K562 (cell line): ENCODE results near the gene RIPPLY3. TPM values are rescaled to one million over a fixed set of nuclear protein-coding genes. Genes with fewer than 3 reads are reported as not detected.

Experiments used
- ASH1L ChIP-seq: fragments of 450-650 bp; IDR thresholded peaks from 2 replicates; pipeline ENCODE4 v1.6.1; 2018; ENCODE audit warnings: borderline replicate concordance, mild to moderate bottlenecking, low read depth; ENCODE audit not compliant: partially characterized antibody
- MXI1 ChIP-seq: IDR thresholded peaks from 2 replicates; pipeline ENCODE4 v1.6.1; 2011; ENCODE audit warnings: low read depth, mild to moderate bottlenecking, improper control_type of control experiment, low read length
- NFRKB ChIP-seq: fragments of 450-650 bp; IDR thresholded peaks from 2 replicates; pipeline ENCODE4 v1.6.1; 2016; ENCODE audit warnings: low read depth
- RUNX1 ChIP-seq: sonication (generic); IDR thresholded peaks from 2 replicates; pipeline ENCODE4 v1.6.1; 2016; ENCODE audit warnings: antibody characterized with exemption, low read depth
- SUPT5H ChIP-seq: fragments of 450-650 bp; IDR thresholded peaks from 2 replicates; pipeline ENCODE4 v1.6.1; 2016
- TRIM24 ChIP-seq, 2 experiments: fragments of 450-650 bp; IDR thresholded peaks; 2 replicates each; pipeline ENCODE4 v1.6.1; 2016
- ZFX ChIP-seq: sonication (generic); formaldehyde crosslinking; IDR thresholded peaks from 2 replicates; pipeline ENCODE4 v1.8.0; 2022; ENCODE audit warnings: mild to moderate bottlenecking, missing genetic modification reagents, moderate library complexity
- ZNF586 ChIP-seq: fragments of 450-650 bp; formaldehyde crosslinking; conservative IDR thresholded peaks from 2 replicates; pipeline ENCODE4 v1.4.0; 2020; ENCODE audit warnings: mild to moderate bottlenecking, moderate library complexity
- polyA plus RNA-seq, 8 experiments: library from polyadenylated mRNA; depleted of rRNA in 4 of 8; stranded (reverse) in 5 of 8; unstranded in 3 of 8; fragments of >200 nt; fragmentation: Nextera tagmentation in 2 of 8; fragmentation: Illumina TruSeq in 1 of 8; extraction: Ambion mirVana in 2 of 8; extraction: Trizol in 1 of 8; gene quantifications; 2 replicates each; pipeline versions ENCODE4 v1.2.1 to v1.2.3, GENCODE V29; 2011 to 2014; ENCODE audit warnings: inconsistent platforms in 1 of 8, missing spikeins in 1 of 8
- total RNA-seq, 7 experiments: library from RNA; depleted of rRNA in 6 of 7; stranded (reverse); fragments of >200 nt in 6 of 7; fragmentation: Illumina TruSeq in 2 of 7; extraction: Trizol in 2 of 7; gene quantifications; 2 replicates each; pipeline versions ENCODE4 v1.2.1 to v1.2.3, GENCODE V29; 2011 to 2021; ENCODE audit warnings: low replicate concordance in 1 of 7
- TF ChIP-seq, protein P1 (sequence below): sonication (generic); formaldehyde crosslinking; IDR thresholded peaks from 2 replicates; pipeline ENCODE4 v1.8.0; 2022; ENCODE audit warnings: mild to moderate bottlenecking, missing genetic modification reagents
- TF ChIP-seq, protein P2 (sequence below): sonication (generic); formaldehyde crosslinking; IDR thresholded peaks from 2 replicates; pipeline ENCODE4 v1.8.1; 2023; ENCODE audit warnings: missing genetic modification reagents, mild to moderate bottlenecking, borderline replicate concordance
- TF ChIP-seq, protein P3 (sequence below): fragments of 450-650 bp; IDR thresholded peaks from 2 replicates; pipeline ENCODE4 v1.6.1; 2018; ENCODE audit not compliant: partially characterized antibody
- TF ChIP-seq, protein P4 (sequence below): fragments of 250-450 bp; sonication (Bioruptor Pico); IDR thresholded peaks from 2 replicates; pipeline ENCODE4 v1.9.0; 2021; ENCODE audit warnings: mild to moderate bottlenecking, inconsistent platforms

The RIPPLY3 gene
- total and polyA plus RNA-seq, 9 of the 15 experiments (the other 6 are each of a cell fraction or from before 2014, with no cell fraction given), result not detected

DNA sequence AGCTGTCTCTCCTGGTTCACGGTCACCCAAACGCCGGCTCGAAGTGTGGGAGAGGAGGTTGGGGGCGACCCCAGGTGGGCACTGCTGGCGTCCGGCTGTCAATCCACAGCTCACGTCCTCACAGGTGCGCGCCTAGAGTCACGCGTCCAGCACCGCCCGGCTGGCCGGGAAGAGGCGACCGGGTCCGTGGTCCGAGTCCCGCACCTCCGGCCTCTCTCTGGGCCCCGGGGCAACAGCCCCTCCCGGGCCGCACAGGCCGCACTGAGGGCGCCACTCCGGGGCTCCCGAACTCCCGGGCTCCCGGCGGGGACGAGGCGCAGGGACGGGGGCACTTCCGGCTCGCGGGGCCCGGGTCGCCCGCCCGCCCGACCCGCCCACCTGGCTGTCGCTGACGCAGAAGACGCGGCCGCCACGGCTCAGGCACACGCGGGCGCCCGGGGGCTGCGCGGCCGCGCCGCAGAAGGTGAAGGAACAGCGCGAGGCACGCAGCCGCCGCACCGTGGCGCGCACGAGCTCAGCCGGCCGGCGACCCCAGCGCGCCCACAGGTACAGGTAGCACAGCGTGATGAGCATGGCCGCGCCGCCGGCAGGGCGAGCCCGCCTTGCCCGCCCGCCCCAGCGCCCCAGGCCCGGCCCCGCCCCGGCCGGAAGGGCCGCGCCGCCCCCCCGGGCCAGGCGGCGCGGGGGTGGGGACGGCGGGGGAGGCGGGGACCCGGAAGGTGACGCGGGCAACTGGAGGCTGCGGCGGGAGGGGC, 40.3 kb upstream of the RIPPLY3 start, which contains the start of gene HLCS (continued):
- TF ChIP-seq, protein P1, sequence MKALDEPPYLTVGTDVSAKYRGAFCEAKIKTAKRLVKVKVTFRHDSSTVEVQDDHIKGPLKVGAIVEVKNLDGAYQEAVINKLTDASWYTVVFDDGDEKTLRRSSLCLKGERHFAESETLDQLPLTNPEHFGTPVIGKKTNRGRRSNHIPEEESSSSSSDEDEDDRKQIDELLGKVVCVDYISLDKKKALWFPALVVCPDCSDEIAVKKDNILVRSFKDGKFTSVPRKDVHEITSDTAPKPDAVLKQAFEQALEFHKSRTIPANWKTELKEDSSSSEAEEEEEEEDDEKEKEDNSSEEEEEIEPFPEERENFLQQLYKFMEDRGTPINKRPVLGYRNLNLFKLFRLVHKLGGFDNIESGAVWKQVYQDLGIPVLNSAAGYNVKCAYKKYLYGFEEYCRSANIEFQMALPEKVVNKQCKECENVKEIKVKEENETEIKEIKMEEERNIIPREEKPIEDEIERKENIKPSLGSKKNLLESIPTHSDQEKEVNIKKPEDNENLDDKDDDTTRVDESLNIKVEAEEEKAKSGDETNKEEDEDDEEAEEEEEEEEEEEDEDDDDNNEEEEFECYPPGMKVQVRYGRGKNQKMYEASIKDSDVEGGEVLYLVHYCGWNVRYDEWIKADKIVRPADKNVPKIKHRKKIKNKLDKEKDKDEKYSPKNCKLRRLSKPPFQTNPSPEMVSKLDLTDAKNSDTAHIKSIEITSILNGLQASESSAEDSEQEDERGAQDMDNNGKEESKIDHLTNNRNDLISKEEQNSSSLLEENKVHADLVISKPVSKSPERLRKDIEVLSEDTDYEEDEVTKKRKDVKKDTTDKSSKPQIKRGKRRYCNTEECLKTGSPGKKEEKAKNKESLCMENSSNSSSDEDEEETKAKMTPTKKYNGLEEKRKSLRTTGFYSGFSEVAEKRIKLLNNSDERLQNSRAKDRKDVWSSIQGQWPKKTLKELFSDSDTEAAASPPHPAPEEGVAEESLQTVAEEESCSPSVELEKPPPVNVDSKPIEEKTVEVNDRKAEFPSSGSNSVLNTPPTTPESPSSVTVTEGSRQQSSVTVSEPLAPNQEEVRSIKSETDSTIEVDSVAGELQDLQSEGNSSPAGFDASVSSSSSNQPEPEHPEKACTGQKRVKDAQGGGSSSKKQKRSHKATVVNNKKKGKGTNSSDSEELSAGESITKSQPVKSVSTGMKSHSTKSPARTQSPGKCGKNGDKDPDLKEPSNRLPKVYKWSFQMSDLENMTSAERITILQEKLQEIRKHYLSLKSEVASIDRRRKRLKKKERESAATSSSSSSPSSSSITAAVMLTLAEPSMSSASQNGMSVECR (CRISPR knock-in tag), result peak; percentile 48
- TF ChIP-seq RUNX1, result no peak
- peak; percentile 95 for TF ChIP-seq ZFX (CRISPR knock-in tag)
- TF ChIP-seq TRIM24 (IDR thresholded peaks at IDR 0.05), result no peak
- TF ChIP-seq, protein P2, sequence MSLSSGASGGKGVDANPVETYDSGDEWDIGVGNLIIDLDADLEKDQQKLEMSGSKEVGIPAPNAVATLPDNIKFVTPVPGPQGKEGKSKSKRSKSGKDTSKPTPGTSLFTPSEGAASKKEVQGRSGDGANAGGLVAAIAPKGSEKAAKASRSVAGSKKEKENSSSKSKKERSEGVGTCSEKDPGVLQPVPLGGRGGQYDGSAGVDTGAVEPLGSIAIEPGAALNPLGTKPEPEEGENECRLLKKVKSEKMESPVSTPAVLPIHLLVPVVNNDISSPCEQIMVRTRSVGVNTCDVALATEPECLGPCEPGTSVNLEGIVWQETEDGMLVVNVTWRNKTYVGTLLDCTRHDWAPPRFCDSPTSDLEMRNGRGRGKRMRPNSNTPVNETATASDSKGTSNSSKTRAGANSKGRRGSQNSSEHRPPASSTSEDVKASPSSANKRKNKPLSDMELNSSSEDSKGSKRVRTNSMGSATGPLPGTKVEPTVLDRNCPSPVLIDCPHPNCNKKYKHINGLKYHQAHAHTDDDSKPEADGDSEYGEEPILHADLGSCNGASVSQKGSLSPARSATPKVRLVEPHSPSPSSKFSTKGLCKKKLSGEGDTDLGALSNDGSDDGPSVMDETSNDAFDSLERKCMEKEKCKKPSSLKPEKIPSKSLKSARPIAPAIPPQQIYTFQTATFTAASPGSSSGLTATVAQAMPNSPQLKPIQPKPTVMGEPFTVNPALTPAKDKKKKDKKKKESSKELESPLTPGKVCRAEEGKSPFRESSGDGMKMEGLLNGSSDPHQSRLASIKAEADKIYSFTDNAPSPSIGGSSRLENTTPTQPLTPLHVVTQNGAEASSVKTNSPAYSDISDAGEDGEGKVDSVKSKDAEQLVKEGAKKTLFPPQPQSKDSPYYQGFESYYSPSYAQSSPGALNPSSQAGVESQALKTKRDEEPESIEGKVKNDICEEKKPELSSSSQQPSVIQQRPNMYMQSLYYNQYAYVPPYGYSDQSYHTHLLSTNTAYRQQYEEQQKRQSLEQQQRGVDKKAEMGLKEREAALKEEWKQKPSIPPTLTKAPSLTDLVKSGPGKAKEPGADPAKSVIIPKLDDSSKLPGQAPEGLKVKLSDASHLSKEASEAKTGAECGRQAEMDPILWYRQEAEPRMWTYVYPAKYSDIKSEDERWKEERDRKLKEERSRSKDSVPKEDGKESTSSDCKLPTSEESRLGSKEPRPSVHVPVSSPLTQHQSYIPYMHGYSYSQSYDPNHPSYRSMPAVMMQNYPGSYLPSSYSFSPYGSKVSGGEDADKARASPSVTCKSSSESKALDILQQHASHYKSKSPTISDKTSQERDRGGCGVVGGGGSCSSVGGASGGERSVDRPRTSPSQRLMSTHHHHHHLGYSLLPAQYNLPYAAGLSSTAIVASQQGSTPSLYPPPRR (CRISPR knock-in tag), result no peak
- TF ChIP-seq NFRKB, result no peak
- TF ChIP-seq, protein P3, sequence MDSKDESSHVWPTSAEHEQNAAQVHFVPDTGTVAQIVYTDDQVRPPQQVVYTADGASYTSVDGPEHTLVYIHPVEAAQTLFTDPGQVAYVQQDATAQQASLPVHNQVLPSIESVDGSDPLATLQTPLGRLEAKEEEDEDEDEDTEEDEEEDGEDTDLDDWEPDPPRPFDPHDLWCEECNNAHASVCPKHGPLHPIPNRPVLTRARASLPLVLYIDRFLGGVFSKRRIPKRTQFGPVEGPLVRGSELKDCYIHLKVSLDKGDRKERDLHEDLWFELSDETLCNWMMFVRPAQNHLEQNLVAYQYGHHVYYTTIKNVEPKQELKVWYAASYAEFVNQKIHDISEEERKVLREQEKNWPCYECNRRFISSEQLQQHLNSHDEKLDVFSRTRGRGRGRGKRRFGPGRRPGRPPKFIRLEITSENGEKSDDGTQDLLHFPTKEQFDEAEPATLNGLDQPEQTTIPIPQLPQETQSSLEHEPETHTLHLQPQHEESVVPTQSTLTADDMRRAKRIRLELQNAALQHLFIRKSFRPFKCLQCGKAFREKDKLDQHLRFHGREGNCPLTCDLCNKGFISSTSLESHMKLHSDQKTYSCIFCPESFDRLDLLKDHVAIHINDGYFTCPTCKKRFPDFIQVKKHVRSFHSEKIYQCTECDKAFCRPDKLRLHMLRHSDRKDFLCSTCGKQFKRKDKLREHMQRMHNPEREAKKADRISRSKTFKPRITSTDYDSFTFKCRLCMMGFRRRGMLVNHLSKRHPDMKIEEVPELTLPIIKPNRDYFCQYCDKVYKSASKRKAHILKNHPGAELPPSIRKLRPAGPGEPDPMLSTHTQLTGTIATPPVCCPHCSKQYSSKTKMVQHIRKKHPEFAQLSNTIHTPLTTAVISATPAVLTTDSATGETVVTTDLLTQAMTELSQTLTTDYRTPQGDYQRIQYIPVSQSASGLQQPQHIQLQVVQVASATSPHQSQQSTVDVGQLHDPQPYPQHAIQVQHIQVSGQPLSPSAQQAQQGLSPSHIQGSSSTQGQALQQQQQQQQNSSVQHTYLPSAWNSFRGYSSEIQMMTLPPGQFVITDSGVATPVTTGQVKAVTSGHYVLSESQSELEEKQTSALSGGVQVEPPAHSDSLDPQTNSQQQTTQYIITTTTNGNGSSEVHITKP, result no peak
- no peak for TF ChIP-seq ZNF586 (CRISPR knock-in tag)
- TF ChIP-seq, protein P4, sequence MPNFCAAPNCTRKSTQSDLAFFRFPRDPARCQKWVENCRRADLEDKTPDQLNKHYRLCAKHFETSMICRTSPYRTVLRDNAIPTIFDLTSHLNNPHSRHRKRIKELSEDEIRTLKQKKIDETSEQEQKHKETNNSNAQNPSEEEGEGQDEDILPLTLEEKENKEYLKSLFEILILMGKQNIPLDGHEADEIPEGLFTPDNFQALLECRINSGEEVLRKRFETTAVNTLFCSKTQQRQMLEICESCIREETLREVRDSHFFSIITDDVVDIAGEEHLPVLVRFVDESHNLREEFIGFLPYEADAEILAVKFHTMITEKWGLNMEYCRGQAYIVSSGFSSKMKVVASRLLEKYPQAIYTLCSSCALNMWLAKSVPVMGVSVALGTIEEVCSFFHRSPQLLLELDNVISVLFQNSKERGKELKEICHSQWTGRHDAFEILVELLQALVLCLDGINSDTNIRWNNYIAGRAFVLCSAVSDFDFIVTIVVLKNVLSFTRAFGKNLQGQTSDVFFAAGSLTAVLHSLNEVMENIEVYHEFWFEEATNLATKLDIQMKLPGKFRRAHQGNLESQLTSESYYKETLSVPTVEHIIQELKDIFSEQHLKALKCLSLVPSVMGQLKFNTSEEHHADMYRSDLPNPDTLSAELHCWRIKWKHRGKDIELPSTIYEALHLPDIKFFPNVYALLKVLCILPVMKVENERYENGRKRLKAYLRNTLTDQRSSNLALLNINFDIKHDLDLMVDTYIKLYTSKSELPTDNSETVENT (CRISPR knock-in tag), result peak; percentile 82
- TF ChIP-seq ASH1L, result no peak
- TF ChIP-seq MXI1, result no peak
- TF ChIP-seq SUPT5H, result peak; percentile 61; the same call in 1 of the 2 replicates
